Smooth muscle cell (in vitro differentiated cells): ENCODE data around the gene BCAS4. TPM values are rescaled to one million over a fixed set of nuclear protein-coding genes. Genes with fewer than 3 reads are reported as not detected.

Source experiments
- DNase-seq: peaks from one replicate; lab custom pipeline; 2025; ENCODE audit not compliant: unreplicated experiment; lab: John Stamatoyannopoulos, UW
- H2AFZ ChIP-seq: fragments of 200-600 bp; sonication (generic); 2 replicates; pipeline ENCODE4 v1.6.0; 2016; ENCODE audit warnings: antibody characterized with exemption, low read depth, mild to moderate bottlenecking
- H3F3A ChIP-seq: fragments of 200-600 bp; sonication (generic); 2 replicates; pipeline ENCODE4 v1.6.0; 2017; ENCODE audit warnings: antibody characterized with exemption, low read depth
- H3K27ac ChIP-seq: fragments of 200-600 bp; sonication (generic); 2 replicates; pipeline ENCODE4 v1.5.1; 2016; ENCODE audit warnings: low read depth, mild to moderate bottlenecking
- H3K27me3 ChIP-seq: fragments of 200-600 bp; sonication (generic); 2 replicates; pipeline ENCODE4 v1.6.1; 2016; ENCODE audit warnings: low read depth, mild to moderate bottlenecking
- H3K36me3 ChIP-seq: fragments of 200-600 bp; sonication (generic); 2 replicates; pipeline ENCODE4 v1.5.1; 2016; ENCODE audit warnings: low read depth
- H3K4me1 ChIP-seq: fragments of 200-600 bp; sonication (generic); 2 replicates; pipeline ENCODE4 v1.5.1; 2016; ENCODE audit warnings: low read depth
- H3K4me2 ChIP-seq: fragments of 200-600 bp; sonication (generic); 2 replicates; pipeline ENCODE4 v1.6.0; 2016; ENCODE audit warnings: mild to moderate bottlenecking
- H3K4me3 ChIP-seq: fragments of 200-600 bp; sonication (generic); 2 replicates; pipeline ENCODE4 v1.5.1; 2016; ENCODE audit warnings: mild to moderate bottlenecking
- H3K79me2 ChIP-seq: fragments of 200-600 bp; sonication (generic); 2 replicates; pipeline ENCODE4 v1.6.0; 2016; ENCODE audit warnings: low read depth, mild to moderate bottlenecking
- H3K9ac ChIP-seq: fragments of 200-600 bp; sonication (generic); 2 replicates; pipeline ENCODE4 v1.6.0; 2016; ENCODE audit warnings: low read depth
- H3K9me3 ChIP-seq: fragments of 200-600 bp; sonication (generic); replicated peaks from 2 replicates; pipeline ENCODE4 v1.5.1; 2016; ENCODE audit warnings: low read depth
- H4K20me1 ChIP-seq: fragments of 200-600 bp; sonication (generic); 2 replicates; pipeline ENCODE4 v1.6.0; 2016; ENCODE audit warnings: low read depth
- CTCF ChIP-seq: fragments of 200-600 bp; sonication (generic); IDR thresholded peaks from 2 replicates; pipeline ENCODE4 v1.5.1; 2017; ENCODE audit warnings: borderline replicate concordance, mild to moderate bottlenecking, antibody characterized with exemption; ENCODE audit not compliant: insufficient read depth, poor library complexity, severe bottlenecking
- WGBS: methylation state at CpG from one replicate; pipeline ENCODE4 v1.1.7; 2016; ENCODE audit warnings: low lambda C conversion rate; 5-methylcytosine and 5-hydroxymethylcytosine counted together
- polyA plus RNA-seq: library from polyadenylated mRNA; unstranded; fragments of >200 nt; fragmentation: Nextera tagmentation; extraction: Ambion mirVana; gene quantifications from 2 replicates; pipeline ENCODE4 v1.2.1, GENCODE V29; 2016
- total RNA-seq: library from RNA; depleted of rRNA; stranded (reverse); fragments of >200 nt; gene quantifications from 2 replicates; pipeline ENCODE4 v1.2.3, GENCODE V29; 2014

The BCAS4 gene
- total and polyA plus RNA-seq, 2 experiments from 2014 or later, result 5.3 to 14.1 TPM

GRCh38 chr20:50865114-50865513, 70.3 kb downstream of the BCAS4 start:
- WGBS, result 97% methylated on average over 6 of the region's 6 CpGs
- no peaks in the 10 kb centered on the region for H4K20me1 ChIP-seq
- no peak overlapping the region for H3K27ac ChIP-seq
- DNase-seq, result no peak
- no peak for TF ChIP-seq CTCF
- no peaks in the 10 kb centered on the region for H3K79me2 ChIP-seq
- H3K9ac ChIP-seq, result no peak overlapping the region
- H2AFZ ChIP-seq, result no peak overlapping the region
- H3K4me2 ChIP-seq, result no peak overlapping the region
- peaks cover 2% of the 10 kb centered on the region for H3K4me1 ChIP-seq
- no peaks in the 10 kb centered on the region for H3F3A ChIP-seq
- H3K9me3 ChIP-seq, result no peaks in the 10 kb centered on the region
- H3K36me3 ChIP-seq, result no peaks in the 10 kb centered on the region
- no peak overlapping the region for H3K4me3 ChIP-seq
- no peaks in the 10 kb centered on the region for H3K27me3 ChIP-seq

- Histone ChIP-seq H3K4me3 (no peak overlapping the region), H3K9ac (no peak overlapping the region), H3K4me2 (no peak overlapping the region), H3F3A (no peaks in the 10 kb centered on the region), H3K36me3 (no peaks in the 10 kb centered on the region), H3K27ac (no peak overlapping the region), H4K20me1 (no peaks in the 10 kb centered on the region), H2AFZ (no peak overlapping the region), H3K79me2 (no peaks in the 10 kb centered on the region), H3K27me3 (no peaks in the 10 kb centered on the region), H3K9me3 (no peaks in the 10 kb centered on the region), H3K4me1 (peaks cover 7% of the 10 kb centered on the region)
- no peak for DNase-seq
- no peak for TF ChIP-seq CTCF
- WGBS, result 83% methylated on average over 7 of the region's 7 CpGs
Observed at GRCh38 chr20:50865591-50865990, 70.7 kb downstream of the BCAS4 start.

- no peak for DNase-seq
- Histone ChIP-seq H3K9me3 (no peaks in the 10 kb centered on the region), H3K4me2 (no peak overlapping the region), H3K79me2 (no peaks in the 10 kb centered on the region), H3F3A (no peaks in the 10 kb centered on the region), H4K20me1 (no peaks in the 10 kb centered on the region), H3K4me1 (peaks cover 10% of the 10 kb centered on the region), H2AFZ (no peak overlapping the region), H3K27me3 (no peaks in the 10 kb centered on the region), H3K4me3 (no peak overlapping the region), H3K36me3 (no peaks in the 10 kb centered on the region), H3K27ac (no peak overlapping the region), H3K9ac (no peak overlapping the region)
- WGBS, result 86% methylated on average over 12 of the region's 12 CpGs
- no peak for TF ChIP-seq CTCF
Observed at GRCh38 chr20:50866036-50866685, 71.3 kb downstream of the BCAS4 start.

GRCh38 chr20:50866831-50867230, 72.0 kb downstream of the BCAS4 start:
- peaks cover 16% of the 10 kb centered on the region for H3K4me1 ChIP-seq
- no peak overlapping the region for H3K9ac ChIP-seq
- TF ChIP-seq CTCF, result no peak
- H3K9me3 ChIP-seq, result no peaks in the 10 kb centered on the region
- H4K20me1 ChIP-seq, result no peaks in the 10 kb centered on the region
- DNase-seq, result no peak
- H3K79me2 ChIP-seq, result no peaks in the 10 kb centered on the region
- no peaks in the 10 kb centered on the region for H3K27me3 ChIP-seq
- no peaks in the 10 kb centered on the region for H3F3A ChIP-seq
- no peak overlapping the region for H3K4me3 ChIP-seq
- H3K27ac ChIP-seq, result no peak overlapping the region
- no peak overlapping the region for H2AFZ ChIP-seq
- H3K4me2 ChIP-seq, result no peak overlapping the region
- H3K36me3 ChIP-seq, result no peaks in the 10 kb centered on the region
- 90% methylated on average over 9 of the region's 9 CpGs for WGBS
